Effector memory CD4-positive, alpha-beta T cell (primary cell): Measurements from ENCODE around the gene OR2M7.
"Not testable (repeated sequence)": the region's sequence is repeated elsewhere in the genome, so short reads cannot be mapped to it uniquely, and the experiment has no call there.

Experiments used
- DNase-seq, 3 donors: peaks; one replicate each; pipeline ENCODE4 v3.0.0-alpha.2; 2020
- H3K27ac ChIP-seq: 2 replicates; pipeline ENCODE4 v1.7.0; 2013; ENCODE audit warnings: mild to moderate bottlenecking, low read length, moderate library complexity; ENCODE audit not compliant: insufficient read depth, poor library complexity, severe bottlenecking
- H3K27me3 ChIP-seq: replicated peaks from 2 replicates; pipeline ENCODE4 v1.7.0; 2013; ENCODE audit warnings: mild to moderate bottlenecking, low read length; ENCODE audit not compliant: insufficient read depth, control insufficient read depth, poor library complexity, severe bottlenecking
- H3K36me3 ChIP-seq: 2 replicates; pipeline ENCODE4 v1.7.0; 2013; ENCODE audit warnings: mild to moderate bottlenecking, low read length, moderate library complexity; ENCODE audit not compliant: control insufficient read depth, insufficient read depth
- H3K4me1 ChIP-seq: 2 replicates; pipeline ENCODE4 v1.7.0; 2013; ENCODE audit warnings: low read length, mild to moderate bottlenecking; ENCODE audit not compliant: control insufficient read depth, insufficient read depth, poor library complexity, severe bottlenecking
- H3K4me3 ChIP-seq: 2 replicates; pipeline ENCODE4 v1.7.0; 2013; ENCODE audit warnings: low read length, low read depth, mild to moderate bottlenecking; ENCODE audit not compliant: insufficient read depth, poor library complexity, severe bottlenecking
- H3K9me3 ChIP-seq: 2 replicates; pipeline ENCODE4 v1.7.0; 2013; ENCODE audit warnings: mild to moderate bottlenecking, low read length, moderate library complexity; ENCODE audit not compliant: control insufficient read depth

Gene OR2M7

DNA sequence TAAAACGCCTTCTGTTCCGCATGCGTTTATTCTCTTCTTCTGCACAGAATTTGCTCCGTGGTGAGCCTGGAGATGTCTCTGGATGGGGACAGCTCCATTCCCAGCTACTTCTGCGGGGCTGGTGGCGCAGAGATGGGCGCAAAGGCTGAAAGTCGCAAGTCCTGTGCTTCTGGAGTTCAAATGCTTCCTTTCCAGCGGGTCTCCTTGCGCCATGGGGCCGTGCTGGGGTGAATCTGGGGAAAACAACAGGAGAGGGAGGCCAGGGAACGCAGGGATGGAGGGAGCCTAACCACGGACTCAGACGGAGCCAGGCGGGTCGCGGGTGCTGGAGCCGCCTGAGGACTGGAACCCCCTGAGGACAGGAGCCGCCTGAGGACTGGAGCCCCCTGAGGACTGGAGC, 18.3 kb downstream of the OR2M7 start:
- Histone ChIP-seq H3K4me3 (no peak overlapping the region), H3K4me1 (no peaks in the 10 kb centered on the region), H3K27me3 (no peaks in the 10 kb centered on the region), H3K27ac (no peak overlapping the region), H3K9me3 (no peaks in the 10 kb centered on the region), H3K36me3 (no peaks in the 10 kb centered on the region)
- no peak for DNase-seq

DNA sequence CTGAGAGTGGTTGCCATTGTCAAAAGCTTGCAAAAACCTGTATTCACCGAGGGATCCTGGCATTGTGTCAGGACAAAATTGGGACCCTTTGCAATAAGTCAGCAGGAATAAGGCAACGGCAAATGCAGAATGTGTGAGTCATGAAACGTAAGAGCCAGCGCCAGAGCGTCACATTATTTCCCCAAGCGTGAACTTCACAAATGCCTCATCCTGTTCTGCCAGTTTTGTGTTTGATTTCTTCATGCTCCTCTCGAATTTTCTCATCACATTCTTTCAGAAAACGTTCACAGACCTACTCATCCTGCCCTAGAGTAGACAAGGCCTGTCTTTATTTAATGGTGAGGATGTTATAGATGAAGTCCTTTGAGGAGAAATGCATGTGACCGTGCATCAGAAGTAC, 18.7 kb downstream of the OR2M7 start:
- H3K9me3 ChIP-seq, DNase-seq, H3K27ac ChIP-seq, H3K36me3 ChIP-seq, H3K27me3 ChIP-seq, H3K4me3 ChIP-seq, H3K4me1 ChIP-seq: not testable (repeated sequence)

DNA sequence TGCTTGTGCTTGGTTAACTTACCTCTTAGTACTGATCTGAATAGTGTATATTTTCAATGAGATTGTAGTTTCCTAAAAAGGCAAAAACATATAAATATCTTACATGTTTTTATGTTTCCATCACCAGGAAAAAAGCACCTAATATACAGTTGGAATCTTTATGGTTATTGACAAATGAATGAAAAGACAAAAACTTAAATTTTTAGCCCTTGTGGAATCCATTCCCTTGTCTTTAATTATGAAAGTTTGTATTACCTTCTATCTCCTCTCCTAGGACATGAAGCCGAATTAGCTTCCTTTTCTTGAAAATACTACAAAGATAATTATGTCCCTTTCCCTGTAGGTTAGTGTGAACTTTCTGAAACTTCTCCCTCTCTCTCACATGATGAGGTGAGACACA, 21.0 kb downstream of the OR2M7 start, which contains the start of gene OR2T12:
Gene OR2T12 (minus strand): TSS at position 101 of the 400 bp plus-strand sequence. CDS start 7,846 bp downstream, outside the sequence.
- Histone ChIP-seq H3K27me3 (no peaks in the 10 kb centered on the region), H3K36me3 (no peaks in the 10 kb centered on the region), H3K4me3 (no peak within 1 kb of the TSS), H3K27ac (no peak within 1 kb of the TSS), H3K4me1 (no peaks in the 10 kb centered on the region), H3K9me3 (no peaks in the 10 kb centered on the region)
- no peak for DNase-seq

DNA sequence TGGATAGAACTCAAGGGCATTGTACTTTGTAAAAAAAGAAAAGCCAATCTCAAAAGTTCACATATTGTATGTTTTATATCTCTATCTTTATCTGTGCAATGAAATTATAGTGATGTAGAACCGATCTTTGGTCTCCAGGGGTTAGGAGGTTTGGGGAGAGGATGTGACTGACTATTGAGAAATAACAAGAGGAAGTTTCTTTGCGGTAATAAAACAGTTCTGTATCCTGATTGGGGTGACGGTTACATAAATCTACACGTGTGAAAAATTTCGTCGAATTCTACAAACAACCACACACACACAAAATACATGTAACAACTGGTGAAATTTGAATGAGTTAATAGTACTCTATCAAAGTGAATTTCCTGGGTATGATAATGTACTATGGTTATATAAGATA, 36.0 kb downstream of the OR2M7 start:
- H3K27ac ChIP-seq, result no peak overlapping the region
- H3K9me3 ChIP-seq, result no peaks in the 10 kb centered on the region
- no peaks in the 10 kb centered on the region for H3K27me3 ChIP-seq
- no peak for DNase-seq
- H3K4me1 ChIP-seq, result no peaks in the 10 kb centered on the region
- no peaks in the 10 kb centered on the region for H3K36me3 ChIP-seq
- H3K4me3 ChIP-seq, result no peak overlapping the region

DNA sequence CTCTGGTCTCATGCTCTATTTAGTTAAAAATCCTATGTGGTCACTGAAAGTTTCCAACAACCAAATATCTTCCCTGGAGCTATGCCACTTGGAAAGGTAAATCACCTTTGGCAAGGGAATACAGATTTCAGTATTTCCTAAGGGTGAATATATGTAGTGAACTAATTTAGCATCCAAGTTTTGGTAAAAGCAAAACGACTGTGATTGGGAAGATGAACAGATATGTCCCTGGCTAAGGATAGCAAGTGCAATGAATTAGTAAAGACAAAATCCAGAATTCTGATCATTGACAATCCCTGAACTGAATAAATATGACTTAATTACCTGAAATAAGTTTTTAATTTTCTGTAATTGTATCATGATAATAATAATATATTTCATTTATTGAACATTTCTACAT, 46.5 kb downstream of the OR2M7 start, which contains the start of gene OR2T33:
Gene OR2T33 (minus strand): TSS at position 101 of the 400 bp plus-strand sequence. CDS start 4,162 bp downstream, outside the sequence.
- DNase-seq, result no peak
- no peak within 1 kb of the TSS for H3K27ac ChIP-seq
- H3K27me3 ChIP-seq, result no peaks in the 10 kb centered on the region
- no peak within 1 kb of the TSS for H3K4me3 ChIP-seq
- no peaks in the 10 kb centered on the region for H3K9me3 ChIP-seq
- no peaks in the 10 kb centered on the region for H3K36me3 ChIP-seq
- no peaks in the 10 kb centered on the region for H3K4me1 ChIP-seq
